GM12865 (cell line): ENCODE results near the gene CENPN.

Experiments
- DNase-seq: peaks from one replicate; pipeline ENCODE4 v3.0.0; 2010; ENCODE audit warnings: low read depth
- H3K4me3 ChIP-seq: 2 replicates; pipeline ENCODE4 v1.5.1; 2011; ENCODE audit warnings: mild to moderate bottlenecking, low read depth, low read length, control low read depth
- CTCF ChIP-seq: IDR thresholded peaks from 2 replicates; pipeline ENCODE4 v1.5.1; 2011; ENCODE audit warnings: low read length, control low read depth, low read depth, inconsistent platforms; ENCODE audit not compliant: insufficient read depth; ENCODE audit errors: missing control alignments

The CENPN gene

GRCh38 chr16:80982646-80983045 lies 24.4 kb upstream of the CENPN start:
- no peak for DNase-seq
- H3K4me3 ChIP-seq, result no peak overlapping the region
- TF ChIP-seq CTCF, result no peak

- no peak for DNase-seq
- no peak for TF ChIP-seq CTCF
Observed at GRCh38 chr16:80984124-80984892, 22.7 kb upstream of the CENPN start.

GRCh38 chr16:80985611-80986010 lies 21.4 kb upstream of the CENPN start:
- no peak for DNase-seq
- H3K4me3 ChIP-seq, result no peak overlapping the region
- TF ChIP-seq CTCF, result no peak

More at GRCh38 chr16:80984124-80984892, 22.7 kb upstream of the CENPN start:
- no peak overlapping the region for H3K4me3 ChIP-seq

GRCh38 chr16:80986557-80986956 lies 20.5 kb upstream of the CENPN start:
- TF ChIP-seq CTCF, result no peak
- DNase-seq, result no peak
- H3K4me3 ChIP-seq, result no peak overlapping the region

GRCh38 chr16:80988756-80989155 lies 18.3 kb upstream of the CENPN start:
- TF ChIP-seq CTCF, result no peak
- DNase-seq, result no peak
- no peak overlapping the region for H3K4me3 ChIP-seq

GRCh38 chr16:80989801-80990200 lies 17.2 kb upstream of the CENPN start:
- DNase-seq, result no peak
- TF ChIP-seq CTCF, result no peak
- no peak overlapping the region for H3K4me3 ChIP-seq

GRCh38 chr16:80990577-80990976 lies 16.4 kb upstream of the CENPN start:
- H3K4me3 ChIP-seq, result no peak overlapping the region
- DNase-seq, result no peak
- no peak for TF ChIP-seq CTCF
